NCI-H1048 (cell line): ENCODE data around the gene SGTA.

Source experiments
- DNase-seq: peaks from one replicate; lab custom pipeline; 2025; lab: John Stamatoyannopoulos, UW

Gene SGTA

DNA sequence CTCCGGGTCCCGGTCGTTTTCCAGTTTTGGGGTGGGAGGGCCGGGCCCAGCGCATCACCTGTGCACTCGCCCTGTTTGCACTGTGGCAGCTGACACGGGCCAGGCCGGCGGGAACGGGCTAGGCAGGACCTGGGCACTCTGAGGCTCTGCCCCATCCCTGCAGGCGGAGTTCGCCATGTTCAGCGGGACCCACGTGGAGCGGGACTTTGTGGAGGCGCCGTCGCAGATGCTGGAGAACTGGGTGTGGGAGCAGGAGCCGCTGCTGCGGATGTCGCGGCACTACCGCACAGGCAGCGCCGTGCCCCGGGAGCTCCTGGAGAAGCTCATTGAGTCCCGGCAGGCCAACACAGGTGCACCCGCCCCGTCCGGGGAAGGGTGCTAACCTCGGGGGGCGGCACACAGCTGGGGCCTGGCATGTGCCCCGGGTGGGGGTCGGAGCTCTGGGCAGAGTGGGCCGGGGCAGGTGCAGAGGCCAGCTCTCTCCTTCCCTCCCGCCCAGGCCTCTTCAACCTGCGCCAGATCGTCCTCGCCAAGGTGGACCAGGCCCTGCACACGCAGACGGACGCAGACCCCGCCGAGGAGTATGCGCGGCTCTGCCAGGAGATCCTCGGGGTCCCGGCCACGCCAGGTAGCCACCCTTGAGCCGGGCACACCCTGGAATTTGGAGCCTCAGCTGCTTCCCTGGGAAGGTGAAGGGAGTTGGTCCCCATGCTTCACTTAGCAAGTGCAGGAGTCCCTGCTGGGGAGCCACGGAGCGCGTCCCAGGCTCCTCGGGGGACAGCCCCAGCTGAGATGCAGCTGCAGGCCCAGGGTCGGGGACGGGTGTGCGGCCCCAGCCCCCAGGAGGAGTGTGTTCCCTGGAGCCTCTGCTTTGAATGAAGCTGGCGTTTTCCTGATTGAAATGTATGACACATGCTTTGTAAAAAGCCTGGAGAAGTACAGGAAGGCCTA lies 27.3 kb upstream of the SGTA start:
- no peak for DNase-seq

DNA sequence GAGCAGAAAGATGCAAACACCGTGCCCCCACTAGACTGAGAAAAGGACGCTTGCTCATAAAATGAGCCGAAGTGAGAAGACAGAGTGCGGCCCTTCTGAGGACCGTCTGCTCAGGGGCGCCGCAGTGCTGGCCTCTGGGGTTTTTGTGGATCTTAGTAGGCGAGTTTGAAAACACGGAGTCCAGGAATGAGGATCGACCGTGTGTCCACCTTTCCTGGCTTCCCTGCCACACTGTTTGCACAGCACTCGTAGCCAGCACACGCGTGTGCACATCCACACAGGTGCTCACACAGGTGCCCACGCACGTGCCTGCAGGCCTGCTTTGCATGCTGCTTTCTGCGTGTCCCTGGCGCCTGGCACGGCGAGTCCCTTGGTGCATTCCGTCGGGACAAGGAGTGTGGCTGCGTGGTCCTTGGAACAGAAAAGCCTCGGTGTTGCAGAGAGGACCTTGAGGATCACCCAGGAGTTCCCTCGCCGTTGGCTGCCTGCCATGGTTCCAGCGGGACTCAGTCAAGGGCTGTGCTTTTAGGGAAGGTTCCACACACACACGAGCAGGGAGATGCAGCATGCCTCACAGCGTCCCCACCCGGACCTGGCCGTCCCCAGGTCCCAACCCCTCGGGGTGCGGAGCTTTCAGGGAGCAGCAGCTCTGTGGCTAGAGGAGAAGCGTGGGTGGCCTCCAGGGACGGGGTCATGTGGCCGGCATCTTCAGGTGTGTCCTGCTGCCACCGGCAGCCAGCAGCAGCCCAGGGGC lies 26.5 kb upstream of the SGTA start:
- no peak for DNase-seq

DNA sequence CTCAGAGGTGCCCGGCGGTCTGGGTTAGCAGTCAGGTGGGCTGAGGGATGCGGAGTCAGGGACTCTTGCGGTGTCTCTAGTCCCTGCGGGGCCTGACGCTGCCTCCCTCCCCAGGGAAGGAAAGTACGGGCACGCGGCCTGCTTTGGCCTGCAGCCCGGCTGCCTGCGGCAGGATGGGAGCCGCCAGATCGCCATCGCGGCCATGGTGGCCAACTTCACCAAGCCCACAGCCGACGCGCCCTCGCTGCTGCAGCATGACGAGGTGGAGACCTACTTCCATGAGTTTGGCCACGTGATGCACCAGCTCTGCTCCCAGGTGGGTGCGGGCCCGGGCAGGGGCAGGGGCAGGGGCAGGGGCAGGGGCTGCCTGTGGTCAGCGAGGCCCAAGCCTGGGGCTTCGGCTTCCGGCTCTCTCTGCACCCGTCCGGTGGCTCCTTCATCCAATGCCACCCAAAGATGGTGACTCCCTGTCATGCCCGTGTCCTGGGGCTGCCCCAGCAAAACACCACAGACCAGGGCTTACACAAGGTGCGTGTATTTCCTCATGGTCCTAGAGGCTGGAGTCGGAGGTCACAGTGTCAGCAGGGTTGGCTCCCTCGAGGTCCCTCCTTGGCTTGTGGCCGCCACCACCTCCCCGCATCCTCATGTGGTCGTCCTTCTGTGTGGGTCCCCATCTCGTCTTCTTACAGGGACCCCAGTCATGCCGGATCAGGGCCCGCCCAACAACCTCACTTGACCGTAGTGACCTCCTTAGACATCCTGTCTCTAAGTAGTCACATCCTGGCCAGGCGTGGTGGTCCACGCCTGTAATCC lies 25.3 kb upstream of the SGTA start:
- DNase-seq, result no peak

DNA sequence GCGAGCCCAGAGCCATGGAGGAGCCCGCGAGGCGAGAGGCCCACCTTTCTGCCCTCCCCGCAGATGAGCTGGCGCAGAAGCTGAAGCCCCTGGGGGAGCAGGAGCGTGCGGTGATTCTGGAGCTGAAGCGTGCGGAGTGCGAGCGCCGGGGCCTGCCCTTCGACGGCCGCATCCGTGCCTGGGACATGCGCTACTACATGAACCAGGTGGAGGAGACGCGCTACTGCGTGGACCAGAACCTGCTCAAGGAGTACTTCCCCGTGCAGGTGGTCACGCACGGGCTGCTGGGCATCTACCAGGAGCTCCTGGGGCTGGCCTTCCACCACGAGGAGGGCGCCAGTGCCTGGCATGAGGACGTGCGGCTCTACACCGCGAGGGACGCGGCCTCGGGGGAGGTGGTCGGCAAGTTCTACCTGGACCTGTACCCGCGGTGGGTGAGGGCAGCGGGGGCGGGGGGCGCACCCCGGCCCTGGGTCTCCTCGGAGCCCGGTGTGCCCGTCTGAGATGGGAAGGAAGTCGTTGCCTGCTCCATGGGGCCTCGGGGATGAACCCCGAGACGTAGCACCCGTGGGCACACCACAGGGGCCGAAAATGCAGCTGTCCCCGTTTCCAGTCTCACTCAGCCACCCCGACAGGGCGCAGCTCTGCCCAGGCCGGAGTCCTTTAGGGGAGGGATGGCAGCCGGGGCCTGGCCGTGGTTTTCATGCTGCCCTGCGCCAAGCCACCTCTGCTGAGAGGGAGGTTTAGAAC lies 24.5 kb upstream of the SGTA start:
- DNase-seq, result no peak

DNA sequence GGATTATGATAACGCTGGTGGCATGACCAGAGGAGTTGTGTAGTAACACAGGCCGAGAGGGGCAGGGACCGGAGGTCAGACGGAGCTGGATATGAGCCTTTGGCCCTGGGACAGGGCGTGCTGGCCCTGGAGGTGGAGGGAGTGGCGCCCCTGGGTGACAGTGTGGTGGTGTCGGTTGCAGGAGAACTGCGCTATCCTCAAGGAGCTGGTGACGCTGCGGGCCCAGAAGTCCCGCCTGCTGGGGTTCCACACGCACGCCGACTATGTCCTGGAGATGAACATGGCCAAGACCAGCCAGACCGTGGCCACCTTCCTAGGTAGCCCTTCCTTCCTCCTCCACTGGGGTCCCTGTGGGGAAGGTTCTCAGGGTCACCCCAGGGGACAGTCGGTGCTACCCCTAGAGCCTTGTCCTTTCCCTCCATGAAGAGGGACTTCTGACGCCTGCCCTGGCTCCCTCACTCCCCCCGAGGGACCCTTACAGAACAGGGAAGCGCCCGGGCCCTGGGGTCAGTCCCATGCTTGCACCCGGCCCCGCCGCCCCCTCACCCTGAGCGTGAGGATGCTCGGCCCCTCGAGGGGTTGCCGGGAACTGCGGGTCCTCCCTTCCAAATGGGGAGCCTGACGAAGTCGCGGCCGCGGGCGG lies 23.8 kb upstream of the SGTA start:
- DNase-seq, result no peak

DNA sequence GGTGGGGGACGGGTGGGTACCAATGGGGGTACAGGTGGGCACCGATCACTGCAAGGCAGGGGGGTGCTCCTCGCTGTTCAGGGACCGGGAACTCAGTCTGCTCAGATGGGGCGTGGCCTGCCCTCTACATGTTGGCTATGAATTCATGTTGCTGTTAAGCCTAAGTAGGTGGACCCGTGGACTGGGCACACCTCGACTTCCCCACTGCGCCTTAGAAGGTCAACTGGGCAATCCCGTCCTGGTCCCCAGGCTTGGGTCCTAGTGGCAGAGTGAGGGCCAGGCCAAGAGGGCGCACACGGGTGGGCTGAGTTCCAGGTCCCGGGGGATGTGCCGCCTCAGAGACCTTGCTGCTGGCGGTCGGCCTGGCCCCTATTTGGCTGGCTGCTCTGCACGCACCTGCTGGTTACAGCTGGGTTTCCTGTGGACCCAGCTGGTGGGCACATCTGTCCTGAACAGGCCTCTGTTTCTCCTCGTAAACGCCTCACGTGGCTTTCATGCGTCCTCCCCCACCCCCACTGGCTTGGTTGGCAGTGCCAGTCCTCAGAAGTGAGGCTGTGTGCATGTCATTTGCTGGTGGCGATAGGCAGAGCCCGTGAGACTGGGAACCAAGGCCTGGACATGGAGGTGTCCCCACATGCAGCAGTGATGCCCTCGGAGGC lies 23.0 kb upstream of the SGTA start:
- DNase-seq, result no peak

DNA sequence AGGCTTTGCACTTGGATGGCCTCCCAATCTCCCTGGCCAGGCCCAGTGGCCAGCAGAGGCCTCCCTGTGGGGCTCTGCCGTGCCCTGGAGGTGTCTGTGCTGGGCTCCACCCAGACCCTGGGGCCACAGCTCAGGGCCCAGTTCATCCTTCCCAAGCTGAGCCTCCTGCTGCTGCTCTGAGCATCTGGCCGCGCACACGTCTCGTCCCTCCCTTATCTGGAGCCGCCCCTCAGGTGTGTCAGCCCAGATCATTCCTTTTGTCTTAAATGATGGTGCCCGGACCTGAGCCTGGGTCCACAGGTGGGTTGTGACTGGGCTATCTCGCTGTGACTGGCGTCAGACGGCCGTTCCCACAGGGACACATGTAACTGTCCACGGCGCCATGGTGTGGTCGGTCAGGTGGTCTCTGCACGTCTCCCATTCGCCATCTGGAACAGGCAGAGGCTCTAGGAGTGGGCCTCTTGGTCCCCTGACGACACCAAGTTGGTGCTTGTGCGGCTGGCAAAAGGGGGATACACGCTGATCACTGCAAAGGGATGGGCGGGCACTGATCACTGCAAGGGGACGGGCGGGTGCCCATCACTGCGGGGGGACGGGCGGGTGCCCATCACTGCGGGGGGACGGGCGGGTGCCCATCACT lies 22.3 kb upstream of the SGTA start:
- DNase-seq, result no peak

DNA sequence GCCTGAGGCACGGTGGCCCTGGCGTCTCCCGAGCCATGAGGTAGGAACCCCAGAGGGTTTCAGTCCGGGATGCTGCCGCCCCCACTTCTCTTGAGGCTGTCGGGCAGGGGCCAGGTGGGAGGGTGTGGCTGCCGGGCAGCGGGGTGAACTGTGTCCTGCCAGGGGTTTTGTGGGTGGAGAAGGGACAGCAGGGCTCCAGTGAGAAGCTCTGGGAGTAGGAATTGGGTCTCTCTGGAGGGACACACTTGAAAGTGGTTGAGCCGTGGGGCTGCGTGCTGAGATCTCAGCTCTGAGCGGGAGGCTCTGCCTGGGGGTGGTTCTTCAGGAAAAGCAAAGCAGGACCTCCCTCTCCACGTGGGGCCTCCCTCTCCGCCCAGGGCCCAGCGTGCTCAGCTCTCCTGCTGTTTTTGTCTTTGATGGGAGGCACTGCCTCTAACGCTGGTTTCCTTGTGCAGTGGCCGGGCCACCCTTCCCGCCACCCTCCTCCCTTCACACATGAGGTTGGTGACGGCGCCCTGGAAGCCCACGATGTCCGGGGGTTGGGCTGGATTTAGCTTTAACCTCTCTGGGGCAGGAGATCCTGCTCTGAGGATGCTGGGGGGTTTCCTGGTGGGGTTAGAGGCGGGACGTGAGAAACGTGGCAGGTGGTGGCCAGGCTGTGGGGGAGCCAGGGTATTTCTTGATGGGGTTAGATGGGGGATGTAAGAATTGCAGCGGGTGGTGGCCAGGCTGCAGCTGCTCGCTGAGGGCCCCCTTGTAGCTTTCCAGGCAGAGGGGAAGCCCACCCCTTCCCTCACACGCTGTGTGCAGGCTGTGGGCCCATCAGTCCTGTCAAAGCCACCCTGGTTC lies 21.3 kb upstream of the SGTA start:
- no peak for DNase-seq

DNA sequence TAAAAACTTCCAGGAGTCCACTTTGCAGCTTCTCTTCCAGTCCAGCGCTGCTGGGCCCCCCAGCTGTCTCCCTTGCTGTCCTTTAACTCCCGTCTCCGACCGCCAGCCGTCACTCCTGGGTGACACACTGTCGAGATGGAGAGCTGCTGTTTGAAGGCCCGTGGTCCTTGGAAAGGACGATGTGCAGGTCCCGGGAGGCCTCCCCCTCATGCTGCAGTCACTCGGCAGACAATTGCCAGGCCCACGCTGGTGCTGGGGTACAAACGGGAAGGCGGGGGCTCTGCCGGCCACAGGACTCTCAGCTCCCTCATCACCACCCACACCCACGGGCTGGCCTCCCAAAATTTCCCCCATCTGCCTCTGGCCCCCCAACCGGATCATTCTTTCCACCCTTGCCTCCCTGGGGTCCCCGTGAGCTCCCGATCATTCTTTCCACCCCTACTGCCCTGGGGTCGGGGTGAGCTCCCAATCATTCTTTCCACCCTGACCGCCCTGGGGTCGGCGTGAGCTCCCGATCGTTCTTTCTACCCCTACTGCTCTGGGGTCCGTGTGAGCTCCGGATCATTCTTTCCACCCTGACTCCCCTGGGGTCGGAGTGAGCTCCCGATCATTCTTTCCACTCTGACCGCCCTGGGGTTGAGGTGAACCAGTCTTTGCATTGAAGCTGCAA lies 20.5 kb upstream of the SGTA start:
- DNase-seq, result no peak

DNA sequence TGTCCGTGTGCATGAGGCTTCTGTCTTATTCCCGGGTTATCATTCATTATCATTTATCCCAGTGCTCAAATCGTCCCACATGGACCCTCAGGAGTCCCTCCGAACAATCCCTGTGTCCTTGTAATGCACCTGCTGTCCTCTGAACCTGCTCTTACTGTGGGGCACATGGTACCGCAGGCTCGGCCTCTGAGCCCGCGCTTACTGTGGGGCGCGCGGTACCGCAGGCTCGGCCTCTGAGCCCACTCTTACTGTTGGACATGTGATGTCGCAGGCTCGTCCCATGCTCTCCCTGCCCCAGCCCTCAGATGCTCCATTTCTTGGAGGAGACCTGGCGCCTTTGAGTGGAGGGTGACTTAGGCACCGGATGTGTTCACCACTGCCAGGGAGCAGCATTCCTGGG lies 19.8 kb upstream of the SGTA start:
- DNase-seq, result no peak

DNA sequence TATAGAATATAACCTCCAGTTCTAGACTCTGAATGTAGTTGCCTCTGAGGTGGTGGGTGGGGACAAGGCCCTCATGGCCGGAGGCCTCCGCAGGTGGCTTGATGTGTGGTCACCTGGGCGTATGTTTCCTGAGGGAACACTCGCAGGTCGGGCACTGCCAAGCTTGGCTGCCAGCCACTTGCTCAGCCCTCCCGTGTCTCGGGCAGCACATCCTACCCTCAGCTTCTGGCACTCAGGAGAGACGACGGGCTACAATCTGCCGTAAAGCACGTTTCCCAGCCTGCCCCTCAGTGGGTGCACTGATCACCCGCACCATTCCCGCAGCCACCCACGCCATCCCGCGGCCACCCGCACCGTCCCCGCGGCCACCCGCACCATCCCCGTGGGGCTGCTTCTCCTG lies 17.4 kb upstream of the SGTA start:
- no peak for DNase-seq

DNA sequence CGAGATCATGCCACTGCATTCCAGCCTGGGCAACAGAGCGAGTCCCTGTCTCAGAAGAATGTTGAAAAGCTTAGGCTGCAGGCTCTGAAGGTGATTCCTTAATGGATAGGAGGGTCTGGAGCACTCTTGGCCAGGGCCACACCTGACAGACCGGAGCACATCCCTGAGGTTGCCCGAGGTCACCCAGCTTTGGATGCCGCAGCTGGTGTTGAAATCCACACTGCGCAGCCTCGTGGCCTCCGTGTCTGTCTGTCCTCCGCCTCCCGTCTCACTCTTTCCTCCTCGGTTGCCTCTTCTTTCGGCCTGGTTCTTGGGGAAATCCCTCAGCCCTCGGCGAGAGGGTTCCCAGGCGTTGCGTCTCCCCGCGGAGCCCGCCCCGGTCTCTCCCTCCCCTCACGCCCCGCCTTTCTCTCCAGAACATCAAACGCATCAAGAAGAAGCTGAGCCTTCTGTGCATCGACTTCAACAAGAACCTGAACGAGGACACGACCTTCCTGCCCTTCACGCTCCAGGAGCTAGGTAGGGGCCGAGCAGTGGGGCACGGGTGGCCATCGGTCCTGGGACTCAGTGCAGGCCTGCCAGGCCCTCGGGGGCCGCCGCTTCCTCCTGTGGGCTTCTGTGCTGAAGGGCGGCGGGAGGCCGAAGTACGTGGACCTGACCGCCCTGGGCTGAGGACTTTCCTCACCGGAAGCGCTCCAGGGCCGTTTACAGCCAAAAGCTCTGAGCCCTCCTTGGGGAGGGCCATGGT lies 16.4 kb upstream of the SGTA start:
- DNase-seq, result no peak

DNA sequence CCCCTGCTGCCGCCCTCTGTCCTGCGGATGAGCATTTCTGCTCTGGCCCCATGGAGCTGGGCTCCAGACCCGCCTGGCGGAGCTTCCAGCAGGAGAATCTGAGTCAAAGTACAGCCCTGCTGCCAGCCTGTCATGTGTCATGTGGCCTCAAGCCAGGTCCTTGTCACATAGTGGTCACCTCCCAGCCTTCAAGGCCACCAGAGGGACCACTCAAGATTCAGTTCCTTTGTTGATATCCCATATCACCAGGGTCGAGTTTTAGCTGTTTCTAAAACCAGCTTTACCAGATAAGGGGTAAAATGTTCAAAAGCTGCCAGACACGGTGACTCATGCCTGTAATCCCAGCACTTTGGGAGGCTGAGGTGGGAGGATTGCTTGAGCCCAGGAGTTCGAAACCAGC lies 15.7 kb upstream of the SGTA start:
- DNase-seq, result no peak

DNA sequence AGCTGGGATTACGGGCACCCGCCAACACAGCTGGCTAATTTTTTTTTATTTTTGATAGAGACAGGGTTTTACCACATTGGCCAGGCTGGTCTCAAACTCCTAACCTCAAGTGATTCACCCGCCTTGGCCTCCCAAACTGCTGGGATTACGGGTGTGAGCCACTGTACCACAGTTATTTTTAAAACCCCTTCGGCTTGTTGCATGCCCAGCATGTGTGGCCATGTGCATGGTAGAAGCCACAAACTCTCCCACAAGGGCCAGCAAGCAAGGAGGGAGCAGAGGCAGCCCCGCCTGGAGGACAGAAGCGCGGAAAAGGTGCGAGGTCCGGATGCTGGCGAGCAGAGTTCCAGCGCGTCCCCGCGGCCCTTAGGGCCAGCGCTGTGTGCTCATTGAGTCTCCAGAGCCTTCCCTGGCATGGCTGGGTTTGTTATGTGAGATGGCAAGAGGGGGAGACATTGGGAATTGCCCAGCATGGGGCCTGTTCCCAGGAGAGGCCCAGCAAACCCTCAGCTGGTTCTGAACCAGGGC lies 15.1 kb upstream of the SGTA start:
- no peak for DNase-seq

DNA sequence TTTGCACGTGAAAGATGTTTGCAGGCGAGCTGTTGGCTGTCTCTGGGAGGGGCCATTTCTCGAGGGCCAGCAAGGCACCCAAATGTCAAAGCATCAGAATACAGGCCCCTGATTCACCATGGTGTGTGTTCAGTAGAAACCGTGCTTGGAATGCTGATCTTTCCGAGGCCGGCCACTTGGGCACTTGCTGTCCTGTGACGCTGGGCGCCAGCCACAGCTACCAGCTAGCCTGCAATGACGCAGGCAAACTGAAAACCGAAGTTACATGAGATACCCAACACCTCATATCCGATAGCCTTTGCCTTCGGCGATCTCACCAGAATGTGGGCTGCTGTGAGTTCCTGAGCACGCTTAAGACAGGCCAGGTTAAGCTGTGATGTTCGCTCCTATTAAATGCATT lies 14.2 kb upstream of the SGTA start:
- DNase-seq, result no peak

DNA sequence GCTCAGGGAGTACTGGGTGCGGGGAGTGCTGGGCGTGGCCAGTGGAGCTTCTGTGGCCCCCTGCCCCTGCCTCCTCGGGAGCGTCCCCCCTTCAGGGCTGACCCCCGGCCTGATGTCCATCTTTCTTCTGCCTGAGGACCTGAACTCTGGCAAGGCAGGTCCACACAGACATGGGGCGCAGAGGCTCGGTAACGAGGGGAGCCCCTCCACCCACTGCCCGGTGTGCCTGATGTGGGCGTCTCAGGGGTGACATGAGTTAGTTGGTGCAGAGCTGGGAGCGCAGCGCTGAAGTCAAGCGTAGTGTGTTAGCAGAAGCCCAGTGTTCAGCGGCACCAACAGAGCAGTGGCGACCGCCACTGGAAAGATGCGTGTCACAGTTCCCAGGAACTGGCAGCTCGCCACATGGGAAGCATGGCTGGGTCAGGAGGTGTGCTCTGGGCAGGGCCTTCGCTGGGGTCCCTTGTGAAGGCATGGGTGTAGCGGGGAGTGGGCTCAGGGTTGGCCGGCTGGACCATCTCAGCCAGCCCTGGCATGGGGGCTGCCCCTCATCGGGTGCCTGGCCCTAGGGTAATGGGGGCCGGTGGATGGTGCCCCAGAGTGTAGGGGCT lies 13.7 kb upstream of the SGTA start:
- no peak for DNase-seq
